GM18508 (cell line): Measurements from ENCODE around the gene CDKAL1.
"Not testable (repeated sequence)": the region's sequence is repeated elsewhere in the genome, so short reads cannot be mapped to it uniquely, and the experiment has no call there.

Experiments
- ATAC-seq: cut with Tn5 transposase; IDR thresholded peaks from one replicate; pipeline ENCODE4 v1.9.1; 2021; ENCODE audit warnings: moderate number of reproducible peaks; ENCODE audit not compliant: insufficient read depth, unreplicated experiment

The CDKAL1 gene

GRCh38 chr6:21033084-21033483, 498.8 kb downstream of the CDKAL1 start:
- no peak for ATAC-seq

- no peak for ATAC-seq
Measured at GRCh38 chr6:21033575-21034026, 499.3 kb downstream of the CDKAL1 start.

- no peak for ATAC-seq
Measured at GRCh38 chr6:21034345-21034744, 500.1 kb downstream of the CDKAL1 start.

GRCh38 chr6:21037453-21037852, 503.2 kb downstream of the CDKAL1 start:
- ATAC-seq, result no peak

GRCh38 chr6:21039926-21040325, 505.7 kb downstream of the CDKAL1 start:
- ATAC-seq, result no peak

GRCh38 chr6:21045135-21045700, 511.0 kb downstream of the CDKAL1 start:
- ATAC-seq, result no peak

GRCh38 chr6:21046276-21046675, 512.0 kb downstream of the CDKAL1 start:
- ATAC-seq, result no peak

GRCh38 chr6:21048047-21048446, 513.8 kb downstream of the CDKAL1 start:
- ATAC-seq, result no peak

GRCh38 chr6:21049148-21049547, 514.9 kb downstream of the CDKAL1 start:
- no peak for ATAC-seq

- no peak for ATAC-seq
Measured at GRCh38 chr6:21049572-21049971, 515.3 kb downstream of the CDKAL1 start.

GRCh38 chr6:21050935-21051334, 516.7 kb downstream of the CDKAL1 start:
- ATAC-seq, result no peak

GRCh38 chr6:21051777-21052176, 517.5 kb downstream of the CDKAL1 start:
- ATAC-seq, result no peak

GRCh38 chr6:21053612-21054011, 519.4 kb downstream of the CDKAL1 start:
- no peak for ATAC-seq

- ATAC-seq, result not testable (repeated sequence)
Measured at GRCh38 chr6:21055480-21055879, 521.2 kb downstream of the CDKAL1 start.

- no peak for ATAC-seq
Measured at GRCh38 chr6:21061892-21062291, 527.6 kb downstream of the CDKAL1 start.

- no peak for ATAC-seq
Measured at GRCh38 chr6:21064756-21065340, 530.6 kb downstream of the CDKAL1 start.

- ATAC-seq, result no peak
Measured at GRCh38 chr6:21067521-21067920, 533.3 kb downstream of the CDKAL1 start.

GRCh38 chr6:21070620-21071019, 536.4 kb downstream of the CDKAL1 start:
- ATAC-seq, result no peak

- ATAC-seq, result no peak
Measured at GRCh38 chr6:21071780-21072468, 537.7 kb downstream of the CDKAL1 start.

GRCh38 chr6:21073318-21073839, 539.1 kb downstream of the CDKAL1 start:
- no peak for ATAC-seq

GRCh38 chr6:21074484-21074883, 540.2 kb downstream of the CDKAL1 start:
- ATAC-seq, result no peak
